Calu3 (cell line): ENCODE data around the gene TOGARAM2. TPM values are rescaled to one million over a fixed set of nuclear protein-coding genes. Genes with fewer than 3 reads are reported as not detected.
A peak's percentile ranks its signal among the peaks of the same experiment; 100 is the strongest.

Source experiments
- BruUV-seq: library from RNA; stranded (reverse); fragments of 400-500 nt; replicated peaks from 2 replicates; lab custom pipeline; 2021; lab: Mats Ljungman, UMichigan
- CTCF ChIA-PET: fragments of 300-600 bp; sonication (Branson Sonifier 250); formaldehyde crosslinking; loops from one replicate; lab custom pipeline; 2022; ENCODE audit warnings: antibody characterized with exemption; lab: Charles Lee
- DNase-seq: peaks from one replicate; pipeline ENCODE4 v3.0.0; 2022
- H3K27ac Mint-ChIP-seq: one replicate; pipeline ENCODE4 v1.8.0; 2022; ENCODE audit warnings: mixed read lengths; ENCODE audit not compliant: unreplicated experiment
- H3K27me3 Mint-ChIP-seq: one replicate; pipeline ENCODE4 v1.8.0; 2022; ENCODE audit warnings: mixed read lengths; ENCODE audit not compliant: unreplicated experiment
- H3K36me3 Mint-ChIP-seq: one replicate; pipeline ENCODE4 v1.8.0; 2022; ENCODE audit warnings: mild to moderate bottlenecking, moderate library complexity, mixed read lengths; ENCODE audit not compliant: insufficient read depth, unreplicated experiment
- H3K4me1 Mint-ChIP-seq: one replicate; pipeline ENCODE4 v1.8.0; 2022; ENCODE audit warnings: mild to moderate bottlenecking, low read depth, mixed read lengths; ENCODE audit not compliant: unreplicated experiment
- H3K4me3 Mint-ChIP-seq: one replicate; pipeline ENCODE4 v1.8.0; 2022; ENCODE audit warnings: mild to moderate bottlenecking, low read depth, moderate library complexity, mixed read lengths; ENCODE audit not compliant: unreplicated experiment
- H3K9me3 Mint-ChIP-seq: one replicate; pipeline ENCODE4 v1.8.0; 2022; ENCODE audit warnings: low read depth, mixed read lengths; ENCODE audit not compliant: unreplicated experiment
- CTCF ChIP-seq: fragments of 200-600 bp; IDR thresholded peaks from one replicate; pipeline ENCODE4 v1.8.0; 2022; ENCODE audit warnings: antibody characterized with exemption; ENCODE audit not compliant: unreplicated experiment
- intact Hi-C: fragments of 100-400 bp; cut with micrococcal nuclease; formaldehyde crosslinking; loops from one replicate; pipeline ENCODE4 v1.10.0; 2022; ENCODE audit not compliant: unreplicated experiment
- total RNA-seq: library from RNA; stranded (reverse); gene quantifications from 2 replicates; pipeline ENCODE4 v1.2.3, GENCODE V29; 2022

The TOGARAM2 gene
- total RNA-seq, 1 experiment from 2014 or later: 0.85 TPM

- Mint-ChIP-seq H3K27ac (peak overlapping the region; percentile 45), H3K9me3 (peaks cover 6% of the 10 kb centered on the region), H3K27me3 (no peaks in the 10 kb centered on the region), H3K4me1 (peaks cover 39% of the 10 kb centered on the region), H3K4me3 (peak overlapping the region; percentile 49), H3K36me3 (peaks cover 42% of the 10 kb centered on the region)
- DNase-seq: no peak
- TF ChIP-seq CTCF: no peak
- TSS peak; percentile 1 for BruUV-seq
- CTCF ChIA-PET: no interaction called here
- intact Hi-C loops: loop anchor here (2.0 to 10.0 kb wide), 2 partner anchors 131 to 163 kb away; partner anchors contain the start of gene CLIP4
Observed at GRCh38 chr2:28951910-28952835, 28.9 kb upstream of the TOGARAM2 start.

GRCh38 chr2:28952836-28953211 lies 28.3 kb upstream of the TOGARAM2 start:
- Mint-ChIP-seq H3K4me1 (peaks cover 43% of the 10 kb centered on the region), H3K27ac (peak overlapping the region; percentile 45), H3K27me3 (no peaks in the 10 kb centered on the region), H3K4me3 (peak overlapping the region; percentile 49), H3K36me3 (peaks cover 41% of the 10 kb centered on the region), H3K9me3 (peaks cover 6% of the 10 kb centered on the region)
- TF ChIP-seq CTCF: no peak
- CTCF ChIA-PET: no interaction called here
- no TSS peak for BruUV-seq
- intact Hi-C loops: loop anchor here (2.0 to 10.0 kb wide), 2 partner anchors 132 to 162 kb away; partner anchors contain the start of gene CLIP4
- DNase-seq: peak; percentile 21

GRCh38 chr2:28955467-28955866 lies 25.6 kb upstream of the TOGARAM2 start:
- Mint-ChIP-seq H3K9me3 (no peaks in the 10 kb centered on the region), H3K27ac (no peak overlapping the region), H3K36me3 (peaks cover 16% of the 10 kb centered on the region), H3K4me3 (no peak overlapping the region), H3K27me3 (no peaks in the 10 kb centered on the region), H3K4me1 (peaks cover 34% of the 10 kb centered on the region)
- no peak for TF ChIP-seq CTCF
- intact Hi-C loops: loop anchor here (10.0 kb wide), 1 partner anchor 159 kb away; the partner anchor contains the start of gene CLIP4
- no TSS peak for BruUV-seq
- no peak for DNase-seq
- CTCF ChIA-PET: no interaction called here

- CTCF ChIA-PET: no interaction called here
- H3K4me1 Mint-ChIP-seq: peaks cover 26% of the 10 kb centered on the region
- H3K27me3 Mint-ChIP-seq: no peaks in the 10 kb centered on the region
- intact Hi-C loops: loop anchor here (10.0 kb wide), 1 partner anchor 158 kb away; the partner anchor contains the start of gene CLIP4
- TF ChIP-seq CTCF: no peak
- H3K27ac Mint-ChIP-seq: no peak overlapping the region
- H3K36me3 Mint-ChIP-seq: peaks cover 13% of the 10 kb centered on the region
- H3K9me3 Mint-ChIP-seq: no peaks in the 10 kb centered on the region
- DNase-seq: no peak
- H3K4me3 Mint-ChIP-seq: no peak overlapping the region
- no TSS peak for BruUV-seq
Observed at GRCh38 chr2:28956415-28956826, 24.7 kb upstream of the TOGARAM2 start.
